ENCODE results near the gene CCDC102A. TPM values are rescaled to one million over a fixed set of nuclear protein-coding genes. Genes with fewer than 3 reads are reported as not detected.

CCDC102A gene
- total and polyA plus RNA-seq, 11 donors, result 3.3 to 17.0 (median 6.8) TPM

- peak overlapping the region in 1 of 12 donors; percentile 13 for H3K4me3 ChIP-seq
- no peak overlapping the region for H3K27ac ChIP-seq
- intact Hi-C loops (cut with DNase I), result no loop called here
- 63 to 84% (median 71%) methylated on average over 101 to 126 of the region's 126 CpGs for whole genome bisulfite sequencing, 4 donors
- peak in 2 of 5 donors; percentile 28 to 54 for DNase-seq
- no peak for ATAC-seq
- H3K36me3 ChIP-seq, result peaks cover 0 to 17% (median 5%) of the 10 kb centered on the region in 9 donors
- TF ChIP-seq CTCF (IDR thresholded peaks at IDR 0.05), result no peak
- peaks cover 0 to 43% (median 17%) of the 10 kb centered on the region in 12 donors for H3K4me1 ChIP-seq
- H3K9me3 ChIP-seq, result no peaks in the 10 kb centered on the region
- no peaks in the 10 kb centered on the region for H3K27me3 ChIP-seq
Measured at GRCh38 chr16:57528499-57529390, 7.6 kb downstream of the CCDC102A start.

GRCh38 chr16:57527610-57528360 lies 8.6 kb downstream of the CCDC102A start:
- 93 to 98% (median 95%) methylated on average over 19 of the region's 19 CpGs for WGBS, 4 donors

GRCh38 chr16:57527027-57527426 lies 9.3 kb downstream of the CCDC102A start:
- 93 to 98% (median 98%) methylated on average over 4 of the region's 4 CpGs for WGBS, 4 donors
- Histone ChIP-seq H3K27me3 (peaks cover 0 to 4% (median 0%) of the 10 kb centered on the region in 9 donors), H3K9me3 (no peaks in the 10 kb centered on the region), H3K4me1 (peaks cover 0 to 35% (median 8%) of the 10 kb centered on the region in 12 donors), H3K4me3 (no peak overlapping the region), H3K27ac (no peak overlapping the region), H3K36me3 (peaks cover 0 to 17% (median 5%) of the 10 kb centered on the region in 9 donors)
- ATAC-seq (no peak), DNase-seq (peak in 1 of 5 donors; percentile 12)
- no peak for TF ChIP-seq CTCF (IDR thresholded peaks at IDR 0.05)
- no peak for TF ChIP-seq POLR2A (IDR thresholded peaks at IDR 0.05)
- intact Hi-C loops (cut with DNase I), result no loop called here

More at GRCh38 chr16:57527610-57528360, 8.6 kb downstream of the CCDC102A start:
- Histone ChIP-seq H3K27ac (no peak overlapping the region), H3K36me3 (peaks cover 0 to 17% (median 5%) of the 10 kb centered on the region in 9 donors), H3K4me3 (no peak overlapping the region), H3K9me3 (no peaks in the 10 kb centered on the region), H3K27me3 (no peaks in the 10 kb centered on the region), H3K4me1 (peaks cover 0 to 36% (median 9%) of the 10 kb centered on the region in 12 donors)
- TF ChIP-seq POLR2A (IDR thresholded peaks at IDR 0.05), result no peak
- no peak for TF ChIP-seq CTCF (IDR thresholded peaks at IDR 0.05)
- ATAC-seq (no peak), DNase-seq (peak in 1 of 5 donors; percentile 45)
- intact Hi-C loops (cut with DNase I), result no loop called here

- Histone ChIP-seq H3K36me3 (peaks cover 0 to 17% (median 5%) of the 10 kb centered on the region in 9 donors), H3K27ac (no peak overlapping the region), H3K9me3 (no peaks in the 10 kb centered on the region), H3K4me1 (peaks cover 0 to 31% (median 8%) of the 10 kb centered on the region in 12 donors), H3K27me3 (peaks cover 0 to 6% (median 0%) of the 10 kb centered on the region in 9 donors), H3K4me3 (no peak overlapping the region)
- DNase-seq, result peak in 1 of 5 donors; percentile 42
- ATAC-seq, result no peak
- intact Hi-C loops (cut with DNase I), result no loop called here
- WGBS, 4 donors, result 90 to 96% (median 92%) methylated on average over 6 of the region's 6 CpGs
- no peak for TF ChIP-seq POLR2A (IDR thresholded peaks at IDR 0.05)
- no peak for TF ChIP-seq CTCF (IDR thresholded peaks at IDR 0.05)
Measured at GRCh38 chr16:57526498-57526897, 9.9 kb downstream of the CCDC102A start.
